Transverse colon (tissue), 4 donors: ENCODE data around the gene SRP9. TPM values are rescaled to one million over a fixed set of nuclear protein-coding genes. Genes with fewer than 3 reads are reported as not detected.

ENCODE experiments used
- DNase-seq: peaks from one replicate; pipeline ENCODE4 v3.0.0-alpha.2; 2019
- H3K27ac ChIP-seq, 4 donors: fragments of 200-600 bp; sonication (generic); 2 replicates each; pipeline ENCODE4 v1.5.1; 2016 to 2018; ENCODE audit warnings: inconsistent platforms in 4 of 4
- H3K27me3 ChIP-seq: fragments of 200-600 bp; sonication (generic); 2 replicates; pipeline ENCODE4 v1.5.1; 2017; ENCODE audit warnings: inconsistent platforms
- H3K36me3 ChIP-seq, 4 donors: fragments of 200-600 bp; sonication (generic); 2 replicates each; pipeline ENCODE4 v1.5.1; 2017 to 2019; ENCODE audit warnings: inconsistent platforms in 4 of 4
- H3K4me1 ChIP-seq, 4 donors: fragments of 200-600 bp; sonication (generic); 2 replicates each; pipeline ENCODE4 v1.5.1; 2017 to 2020; ENCODE audit warnings: inconsistent platforms in 4 of 4
- H3K4me3 ChIP-seq, 4 donors: fragments of 200-600 bp; sonication (generic); 1 replicate in 1 of 4; 2 replicates in 3 of 4; pipeline versions ENCODE4 v1.5.1 to v1.6.1; 2017 to 2019; ENCODE audit warnings: inconsistent platforms in 4 of 4
- H3K9me3 ChIP-seq, 2 donors: fragments of 200-600 bp; sonication (generic); 2 replicates each; pipeline ENCODE4 v1.5.1; 2017 to 2019; ENCODE audit warnings: inconsistent platforms in 2 of 2
- CTCF ChIP-seq, 5 experiments: fragments of 200-600 bp in 3 of 5; fragments of 450-650 bp in 2 of 5; sonication (generic) in 3 of 5; IDR thresholded peaks; 1 replicate in 2 of 5; 2 replicates in 3 of 5; pipeline ENCODE4 v1.5.1; 2016 to 2017; ENCODE audit warnings: antibody characterized with exemption in 5 of 5, inconsistent platforms in 3 of 5, mild to moderate bottlenecking in 2 of 5, moderate library complexity in 1 of 5
- EP300 ChIP-seq: sonication (generic); formaldehyde crosslinking; IDR thresholded peaks from one replicate; pipeline ENCODE4 v1.6.1; 2017; ENCODE audit warnings: antibody characterized with exemption, low read depth
- POLR2A ChIP-seq: fragments of 450-650 bp; IDR thresholded peaks from one replicate; pipeline ENCODE4 v1.6.1; 2016; ENCODE audit warnings: antibody characterized with exemption, mild to moderate bottlenecking, moderate library complexity
- POLR2AphosphoS5 ChIP-seq, 3 donors: sonication (generic); formaldehyde crosslinking; IDR thresholded peaks; one replicate each; pipeline ENCODE4 v1.6.1; 2016; ENCODE audit warnings: antibody characterized with exemption in 3 of 3
- WGBS, 2 donors: methylation state at CpG; one replicate each; pipeline ENCODE4 v1.1.5; 2018; ENCODE audit warnings: low coverage in 1 of 2; 5-methylcytosine and 5-hydroxymethylcytosine counted together
- in situ Hi-C, 4 donors: fragments of 200-750 bp; cut with MboI; loops; one replicate each; pipeline versions ENCODE4 v1.15.0 to v1.15.1; 2017; ENCODE audit warnings: low sequenced_read_pairs in 3 of 4, low pct_ligation_motif_present in 1 of 4, low pct_unique_long_range_greater_than_20kb in 1 of 4
- intact Hi-C: fragments of 100-400 bp; cut with DNase I; formaldehyde crosslinking; loops from one replicate; pipeline ENCODE4 v1.15.1; 2023; ENCODE audit warnings: low total_unique reads
- total RNA-seq, 4 donors: library from RNA; depleted of rRNA; stranded (reverse); fragments of >200 nt; gene quantifications; one replicate each; pipeline ENCODE4 v1.1.0, GENCODE V29; 2016

SRP9 gene
- total RNA-seq, 4 donors from 2014 or later, result 42.3 to 208 (median 117) TPM

DNA sequence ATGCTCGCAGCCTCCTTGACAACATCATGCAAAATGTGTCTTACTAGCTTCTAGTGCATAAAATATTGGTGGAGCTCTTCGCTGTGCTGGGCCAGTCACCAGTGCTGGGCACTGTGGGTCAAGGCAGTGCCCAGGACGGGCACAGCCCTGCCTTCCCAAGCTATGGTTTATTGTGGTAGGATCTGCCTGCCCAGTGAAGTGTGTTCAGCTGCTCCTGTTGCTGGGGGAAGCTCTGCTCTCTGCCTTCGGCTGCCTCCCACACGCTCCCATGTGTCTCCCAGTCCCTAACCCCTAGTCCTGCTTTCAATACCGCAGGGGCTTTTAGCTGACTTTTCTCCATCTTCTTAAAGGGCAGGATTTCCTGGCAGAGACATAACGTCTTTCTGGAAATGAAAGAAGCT is 48.0 kb downstream of the SRP9 start:
- TF ChIP-seq EP300, result no peak
- TF ChIP-seq CTCF (IDR thresholded peaks at IDR 0.05), result no peak
- TF ChIP-seq POLR2AphosphoS5 (IDR thresholded peaks at IDR 0.05), result no peak
- TF ChIP-seq POLR2A, result no peak
- in situ Hi-C loops (no loop called here), intact Hi-C loops (no loop called here)
- Histone ChIP-seq H3K4me1 (peaks cover 3 to 4% (median 3%) of the 10 kb centered on the region in 4 donors), H3K9me3 (no peaks in the 10 kb centered on the region), H3K27me3 (no peaks in the 10 kb centered on the region), H3K27ac (no peak overlapping the region), H3K4me3 (no peak overlapping the region), H3K36me3 (peaks cover 0 to 7% (median 0%) of the 10 kb centered on the region in 4 donors)
- WGBS, 2 donors, result 66 to 90% methylated on average over 2 to 7 of the region's 7 CpGs
- DNase-seq, result no peak

- Histone ChIP-seq H3K4me1 (peaks cover 0 to 4% (median 0%) of the 10 kb centered on the region in 4 donors), H3K27ac (no peak overlapping the region), H3K4me3 (no peak overlapping the region), H3K27me3 (no peaks in the 10 kb centered on the region), H3K9me3 (no peaks in the 10 kb centered on the region), H3K36me3 (peaks cover 0 to 7% (median 3%) of the 10 kb centered on the region in 4 donors)
- intact Hi-C loops, result no loop called here
- TF ChIP-seq EP300 (no peak), CTCF (IDR thresholded peaks at IDR 0.05) (no peak), POLR2AphosphoS5 (IDR thresholded peaks at IDR 0.05) (no peak), POLR2A (no peak)
- 83% methylated on average over 6 of the region's 8 CpGs; no CpG with 5 or more reads in 1 of the 2 donors for WGBS, 2 donors
- in situ Hi-C loops, result no loop called here
- DNase-seq, result no peak
Observed at GRCh38 chr1:225827076-225827475, 49.5 kb downstream of the SRP9 start.

- intact Hi-C loops (loop anchor here (1.0 kb wide), 1 partner anchor 23 kb away; no protein-coding TSS in a partner anchor), in situ Hi-C loops (no loop called here)
- no peak overlapping the region for H3K4me3 ChIP-seq
- peaks cover 0 to 16% (median 8%) of the 10 kb centered on the region in 4 donors for H3K36me3 ChIP-seq
- no peaks in the 10 kb centered on the region for H3K27me3 ChIP-seq
- DNase-seq, result no peak
- H3K27ac ChIP-seq, result no peak overlapping the region
- no peaks in the 10 kb centered on the region for H3K9me3 ChIP-seq
- no peak for TF ChIP-seq CTCF (IDR thresholded peaks at IDR 0.05)
- TF ChIP-seq POLR2AphosphoS5 (IDR thresholded peaks at IDR 0.05), result no peak
- no peak for TF ChIP-seq POLR2A
- peaks cover 0 to 4% (median 0%) of the 10 kb centered on the region in 4 donors for H3K4me1 ChIP-seq
- 91% methylated on average over 14 of the region's 14 CpGs; no CpG with 5 or more reads in 1 of the 2 donors for WGBS, 2 donors
Observed at GRCh38 chr1:225828706-225829345, 51.2 kb downstream of the SRP9 start.

DNA sequence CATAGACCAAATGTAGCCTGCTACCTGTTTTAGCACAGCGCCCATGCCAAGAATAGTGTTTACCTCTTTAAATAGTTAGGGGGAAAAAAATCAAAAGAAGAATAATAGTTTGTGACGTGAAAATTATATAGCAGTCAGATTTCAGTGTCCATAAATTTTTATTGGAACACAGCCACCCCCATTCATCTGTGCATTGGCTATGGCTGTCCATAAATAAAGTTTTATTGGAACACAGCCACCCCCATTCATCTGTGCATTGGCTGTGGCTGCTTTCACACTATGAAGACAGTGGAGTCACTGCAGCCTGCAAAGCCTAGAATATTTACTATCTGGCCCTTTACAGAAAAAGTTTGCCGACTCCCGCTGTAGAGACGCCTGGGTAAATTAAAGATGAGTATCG is 53.2 kb downstream of the SRP9 start:
- no peak overlapping the region for H3K27ac ChIP-seq
- peaks cover 0 to 9% (median 0%) of the 10 kb centered on the region in 4 donors for H3K4me1 ChIP-seq
- no peaks in the 10 kb centered on the region for H3K27me3 ChIP-seq
- no peaks in the 10 kb centered on the region for H3K9me3 ChIP-seq
- intact Hi-C loops, result no loop called here
- in situ Hi-C loops, result no loop called here
- 58 to 90% methylated on average over 2 to 6 of the region's 6 CpGs for WGBS, 2 donors
- peaks cover 0 to 16% (median 8%) of the 10 kb centered on the region in 4 donors for H3K36me3 ChIP-seq
- no peak overlapping the region for H3K4me3 ChIP-seq
- no peak for DNase-seq
- TF ChIP-seq EP300 (no peak), CTCF (IDR thresholded peaks at IDR 0.05) (no peak), POLR2AphosphoS5 (IDR thresholded peaks at IDR 0.05) (no peak), POLR2A (no peak)
